Dedifferentiated amniotic fluid mesenchymal stem cell (primary cell): ENCODE measurements around the gene SBF2.
"Not testable (repeated sequence)": the region's sequence is repeated elsewhere in the genome, so short reads cannot be mapped to it uniquely, and the experiment has no call there.

Experiments used
- DNase-seq: peaks from one replicate; pipeline ENCODE4 v3.0.0-alpha.2; 2016; ENCODE audit errors: extremely low spot score

Gene SBF2

DNA sequence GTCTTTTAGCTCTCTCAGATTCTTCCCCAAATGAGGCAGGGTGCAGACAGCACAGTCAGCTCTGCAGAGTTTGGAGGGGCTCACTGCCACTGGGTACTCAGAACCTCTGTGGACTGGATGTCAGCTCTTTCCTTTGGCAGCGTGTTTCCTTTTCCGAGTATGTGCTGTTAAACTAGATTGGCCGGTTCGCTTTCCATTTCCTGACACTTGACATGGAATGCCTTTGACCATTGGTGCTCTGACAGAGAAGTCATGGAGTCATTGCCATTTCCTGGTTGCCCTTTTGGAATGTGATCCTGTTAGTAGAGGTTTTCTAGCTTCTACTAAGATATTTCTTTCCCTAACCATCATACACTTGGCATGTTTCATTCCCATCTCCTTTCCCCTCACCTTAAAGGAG is 543.5 kb downstream of the SBF2 start:
- DNase-seq, result no peak

GRCh38 chr11:9748361-9748970 is 545.6 kb downstream of the SBF2 start:
- DNase-seq, result peak; percentile 69

- no peak for DNase-seq
Observed at GRCh38 chr11:9747828-9748227, 546.2 kb downstream of the SBF2 start.

DNA sequence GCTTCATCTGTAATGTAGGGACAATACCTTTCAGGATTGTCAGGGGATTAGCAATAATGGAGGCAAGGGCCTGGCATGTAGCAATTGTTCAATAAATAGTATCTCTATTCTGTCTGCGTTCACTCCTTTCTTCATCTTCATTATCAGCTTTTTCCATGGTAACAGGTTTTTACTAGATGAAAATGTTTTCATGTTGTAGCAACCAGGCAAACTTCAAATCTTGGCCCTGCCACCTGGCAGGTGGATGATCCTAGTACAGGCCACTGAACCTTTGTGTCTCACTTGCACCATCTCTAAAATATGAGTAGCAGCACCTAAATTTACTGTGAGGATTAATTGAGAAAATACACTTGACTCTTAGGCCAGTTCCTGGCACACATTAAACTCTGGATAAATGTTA is 546.8 kb downstream of the SBF2 start:
- DNase-seq, result no peak

DNA sequence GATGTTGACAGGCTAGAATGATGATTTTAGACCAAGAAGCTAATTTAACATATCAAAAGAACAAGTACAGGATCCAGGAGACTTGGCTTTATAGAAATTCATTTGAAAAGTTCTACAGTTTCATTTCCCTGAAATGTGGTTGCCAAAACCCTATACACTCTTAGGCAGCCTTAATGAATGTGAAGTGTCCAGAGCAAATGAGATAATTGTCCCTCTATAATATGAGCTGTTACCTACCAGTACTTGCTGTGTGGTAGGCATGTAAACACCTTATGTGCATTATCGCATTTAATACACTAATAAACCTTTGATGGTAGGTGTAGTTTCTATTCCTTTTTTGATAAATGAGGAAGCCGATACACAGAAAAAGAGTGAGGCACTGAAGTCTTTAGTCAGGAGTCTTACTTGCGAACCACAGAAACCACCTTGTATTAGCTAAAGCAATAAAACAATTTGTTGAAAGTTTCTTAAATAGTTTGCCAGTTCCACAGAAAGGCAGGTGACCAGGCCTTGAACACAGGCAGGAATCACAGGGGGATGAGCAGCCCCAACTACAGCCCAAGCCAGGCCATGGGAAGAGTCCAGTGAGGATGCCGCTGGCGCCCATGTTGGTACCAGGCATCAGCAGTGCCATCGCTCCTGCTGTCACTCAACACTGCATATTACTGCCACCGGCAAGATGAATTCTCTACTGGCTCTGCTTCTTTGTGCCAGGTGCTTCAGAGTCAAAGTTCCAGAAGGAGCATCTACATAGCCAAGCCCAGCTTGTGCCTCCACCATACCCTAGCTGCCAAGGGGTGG is 548.4 kb downstream of the SBF2 start:
- no peak for DNase-seq

DNA sequence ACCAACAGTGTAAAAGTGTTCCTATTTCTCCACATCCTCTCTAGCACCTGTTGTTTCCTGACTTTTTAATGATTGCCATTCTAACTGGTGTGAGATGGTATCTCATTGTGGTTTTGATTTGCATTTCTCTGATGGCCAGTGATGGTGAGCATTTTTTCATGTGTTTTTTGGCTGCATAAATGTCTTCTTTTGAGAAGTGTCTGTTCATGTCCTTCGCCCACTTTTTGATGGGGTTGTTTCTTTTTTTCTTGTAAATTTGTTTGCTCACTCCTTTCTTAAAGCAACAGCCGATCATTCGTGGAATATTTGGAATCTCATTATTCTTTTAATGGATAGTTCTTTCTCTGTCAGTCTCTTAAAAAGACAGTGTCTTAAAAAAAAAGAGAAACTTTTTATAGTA is 550.5 kb downstream of the SBF2 start:
- not testable (repeated sequence) for DNase-seq

DNA sequence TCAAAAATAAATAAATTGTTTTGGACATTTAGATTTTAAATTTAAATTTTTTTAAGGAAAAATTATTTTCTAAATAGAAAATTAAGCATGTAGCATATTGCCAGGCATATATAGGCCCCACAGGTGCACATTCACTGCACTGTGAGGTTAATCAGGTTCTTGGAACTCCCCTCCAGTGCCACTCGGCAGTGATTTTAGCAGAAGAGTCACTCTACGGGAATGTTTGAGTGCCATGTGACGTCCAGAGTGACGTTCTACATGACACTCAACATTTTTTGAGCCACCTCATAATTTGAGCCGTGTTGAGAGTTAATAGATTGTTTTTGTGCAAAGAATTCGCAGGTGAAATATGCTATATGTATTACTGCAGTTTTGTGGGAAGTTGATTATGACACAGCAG is 552.8 kb downstream of the SBF2 start:
- DNase-seq, result no peak

DNA sequence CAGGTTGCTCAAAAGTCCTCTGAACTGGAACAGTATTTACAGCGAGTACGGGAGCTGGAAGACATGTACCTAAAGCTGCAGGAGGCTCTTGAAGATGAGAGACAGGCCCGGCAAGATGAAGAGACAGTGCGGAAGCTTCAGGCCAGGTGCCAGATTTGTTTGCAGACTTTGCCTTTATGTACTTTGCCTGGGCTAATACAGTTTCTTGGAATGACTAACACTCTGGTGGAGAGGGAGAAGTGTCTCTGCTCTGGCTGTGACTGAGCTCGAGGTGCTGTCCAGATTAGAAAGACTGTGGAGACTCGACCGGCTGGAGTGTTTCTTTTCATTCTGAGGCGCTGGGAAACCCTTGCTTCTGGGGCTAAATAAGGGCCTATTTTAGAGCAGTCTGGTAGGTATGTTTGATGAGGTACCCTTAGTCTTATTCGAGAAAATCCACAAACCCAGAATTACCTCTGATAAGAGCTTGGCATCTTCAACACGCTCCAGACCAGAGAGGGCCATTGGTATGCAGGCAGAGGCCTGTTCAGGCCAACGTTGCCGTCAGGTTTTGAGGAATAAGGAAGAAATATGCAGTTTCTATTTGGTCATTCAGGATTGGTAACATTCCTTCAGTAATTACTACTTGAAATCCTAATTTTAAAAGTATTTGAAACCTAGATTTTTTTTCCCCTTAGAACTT is 553.7 kb downstream of the SBF2 start:
- DNase-seq, result no peak

GRCh38 chr11:9739123-9739900 is 554.7 kb downstream of the SBF2 start:
- no peak for DNase-seq

GRCh38 chr11:9738707-9739106 is 555.3 kb downstream of the SBF2 start:
- DNase-seq, result no peak

GRCh38 chr11:9738116-9738515 is 555.9 kb downstream of the SBF2 start:
- DNase-seq, result no peak

DNA sequence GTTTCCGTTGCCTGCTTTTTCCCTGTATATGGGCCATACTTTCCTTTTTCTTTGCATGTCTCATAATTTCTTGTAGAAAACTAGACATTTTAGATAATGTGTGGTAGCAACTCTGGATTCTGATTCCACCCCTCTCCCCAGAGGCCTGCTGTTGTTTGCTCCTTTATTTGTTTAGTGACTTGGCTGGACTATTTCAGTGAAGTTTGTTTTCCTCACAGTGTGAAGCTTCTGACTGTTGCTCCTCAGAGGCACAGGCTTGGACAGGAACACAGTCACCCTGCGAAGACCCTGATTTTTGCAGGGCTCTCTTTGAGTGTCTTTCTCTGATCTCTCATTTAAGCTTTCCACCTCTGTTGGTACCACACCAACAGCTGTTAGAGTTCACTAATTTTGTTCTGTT is 557.7 kb downstream of the SBF2 start:
- no peak for DNase-seq

DNA sequence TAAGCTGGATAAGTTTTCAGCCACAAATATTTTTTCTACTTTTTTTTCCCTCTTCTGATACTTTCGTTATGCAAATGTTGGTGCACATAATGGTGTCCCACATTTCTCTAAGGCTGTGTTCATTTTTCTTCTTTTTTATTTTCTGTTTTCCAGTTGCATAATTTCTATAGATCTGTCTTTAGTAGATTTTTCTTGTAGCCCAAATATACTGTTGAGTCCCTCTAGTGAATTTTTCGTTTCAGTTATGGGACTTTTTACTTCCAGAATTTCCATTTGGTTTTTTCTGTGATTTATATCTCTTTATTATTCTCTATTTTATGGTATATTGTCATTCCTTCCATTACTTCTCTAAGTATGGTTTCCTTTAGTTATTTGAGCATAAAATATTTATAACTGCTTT is 558.1 kb downstream of the SBF2 start:
- DNase-seq, result no peak

- no peak for DNase-seq
Observed at GRCh38 chr11:9735236-9735635, 558.8 kb downstream of the SBF2 start.

- no peak for DNase-seq
Observed at GRCh38 chr11:9733212-9733611, 560.8 kb downstream of the SBF2 start.

- DNase-seq, result no peak
Observed at GRCh38 chr11:9732453-9732852, 561.6 kb downstream of the SBF2 start.

DNA sequence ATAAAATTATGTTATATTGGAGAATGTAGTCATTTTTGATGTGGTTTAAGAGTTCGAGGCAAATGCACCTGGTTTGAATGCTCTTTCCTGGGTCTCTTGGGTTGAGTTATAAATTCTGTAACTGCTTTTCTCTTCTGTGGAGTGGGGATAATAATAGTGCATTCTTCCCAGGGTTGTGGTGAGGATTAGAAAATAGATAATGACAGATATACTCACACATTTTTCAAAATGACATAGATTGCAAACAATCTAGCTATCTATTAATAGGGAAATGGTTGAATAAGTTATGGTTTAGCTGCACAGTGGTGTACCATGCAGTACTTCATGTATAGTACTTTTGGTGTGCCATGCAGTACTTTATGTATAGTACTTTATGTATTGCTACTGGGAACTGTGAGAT is 562.8 kb downstream of the SBF2 start:
- DNase-seq, result no peak
